ENCODE results near the gene NOXA1.

DNA sequence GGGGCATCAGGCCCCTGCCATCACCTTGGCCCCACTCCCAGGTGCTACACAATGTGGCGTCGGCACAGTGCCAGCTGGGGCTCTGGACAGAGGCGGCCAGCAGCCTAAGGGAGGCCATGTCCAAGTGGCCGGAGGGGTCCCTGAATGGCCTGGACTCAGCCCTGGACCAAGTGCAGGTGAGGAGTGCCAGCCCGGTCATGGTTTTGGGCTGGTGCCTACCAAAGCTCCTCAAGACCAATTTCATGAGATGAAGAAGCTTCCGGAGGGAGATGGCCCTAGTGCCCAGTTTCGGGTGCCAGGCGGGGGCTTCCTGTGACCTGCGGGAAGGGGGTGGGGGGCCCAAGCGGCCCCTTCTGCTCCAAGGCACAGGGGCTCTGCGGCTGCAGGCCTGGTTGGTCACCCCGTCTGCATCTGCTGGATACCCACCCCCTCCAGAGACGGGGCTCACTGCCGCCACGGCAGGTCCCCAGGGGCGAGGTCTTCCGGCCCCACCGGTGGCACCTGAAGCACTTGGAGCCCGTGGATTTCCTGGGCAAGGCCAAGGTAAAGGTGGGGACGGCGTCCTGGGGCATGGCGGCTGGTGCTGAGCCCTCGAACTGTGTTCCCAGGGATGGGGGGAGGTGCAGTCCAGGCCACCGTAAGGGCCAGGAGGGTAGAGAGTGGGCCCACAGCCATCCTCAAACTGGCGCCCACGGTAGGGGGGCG, 5.8 kb downstream of the NOXA1 start:
- TF ChIP-seq POLR2A (IDR thresholded peaks at IDR 0.05) = no peak
- TF ChIP-seq, protein P1, sequence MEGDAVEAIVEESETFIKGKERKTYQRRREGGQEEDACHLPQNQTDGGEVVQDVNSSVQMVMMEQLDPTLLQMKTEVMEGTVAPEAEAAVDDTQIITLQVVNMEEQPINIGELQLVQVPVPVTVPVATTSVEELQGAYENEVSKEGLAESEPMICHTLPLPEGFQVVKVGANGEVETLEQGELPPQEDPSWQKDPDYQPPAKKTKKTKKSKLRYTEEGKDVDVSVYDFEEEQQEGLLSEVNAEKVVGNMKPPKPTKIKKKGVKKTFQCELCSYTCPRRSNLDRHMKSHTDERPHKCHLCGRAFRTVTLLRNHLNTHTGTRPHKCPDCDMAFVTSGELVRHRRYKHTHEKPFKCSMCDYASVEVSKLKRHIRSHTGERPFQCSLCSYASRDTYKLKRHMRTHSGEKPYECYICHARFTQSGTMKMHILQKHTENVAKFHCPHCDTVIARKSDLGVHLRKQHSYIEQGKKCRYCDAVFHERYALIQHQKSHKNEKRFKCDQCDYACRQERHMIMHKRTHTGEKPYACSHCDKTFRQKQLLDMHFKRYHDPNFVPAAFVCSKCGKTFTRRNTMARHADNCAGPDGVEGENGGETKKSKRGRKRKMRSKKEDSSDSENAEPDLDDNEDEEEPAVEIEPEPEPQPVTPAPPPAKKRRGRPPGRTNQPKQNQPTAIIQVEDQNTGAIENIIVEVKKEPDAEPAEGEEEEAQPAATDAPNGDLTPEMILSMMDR (IDR thresholded peaks at IDR 0.05) = no peak

Data from suprapubic skin (tissue), 3 donors.